ENCODE measurements around the gene SKP2.

DNA sequence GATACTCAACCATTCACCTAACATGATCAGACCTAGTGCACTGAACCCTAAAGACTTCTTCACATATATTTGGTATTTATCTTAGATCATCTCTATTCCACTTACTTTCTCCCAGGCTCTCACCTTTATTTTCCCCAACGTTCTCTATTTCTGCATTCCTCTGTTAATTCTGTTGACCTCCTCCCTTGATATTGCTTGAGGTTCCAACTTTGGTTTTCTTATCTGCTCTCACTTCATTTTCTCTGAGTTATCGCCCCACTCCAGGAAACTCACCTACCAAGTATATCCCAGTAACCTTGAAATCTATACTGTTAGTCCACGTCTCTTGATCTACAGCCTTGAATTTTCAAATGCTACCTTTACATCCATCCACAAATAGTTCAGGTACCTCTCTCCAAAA, 80.6 kb downstream of the SKP2 start:
- TF ChIP-seq CTCF (IDR thresholded peaks at IDR 0.05), result no peak
- TF ChIP-seq POLR2A (IDR thresholded peaks at IDR 0.05), result no peak
